GM19099 (cell line): ENCODE measurements around the gene BSN.

Experiments used
- POLR2A ChIP-seq: IDR thresholded peaks from 3 replicates; pipeline ENCODE4 v1.6.1; 2011; ENCODE audit warnings: low read depth; ENCODE audit not compliant: insufficient read length; ENCODE audit errors: extremely low read depth

Gene BSN

GRCh38 chr3:49610666-49611280 is 56.5 kb downstream of the BSN start:
- no peak for TF ChIP-seq POLR2A

- no peak for TF ChIP-seq POLR2A
These were observed 57.0 kb downstream of the BSN start for GRCh38 chr3:49611291-49611690.

- no peak for TF ChIP-seq POLR2A
These were observed 57.4 kb downstream of the BSN start for GRCh38 chr3:49611719-49612118.

- TF ChIP-seq POLR2A: no peak
These were observed 60.7 kb downstream of the BSN start for GRCh38 chr3:49614936-49615335.

- no peak for TF ChIP-seq POLR2A
These were observed 61.8 kb downstream of the BSN start for GRCh38 chr3:49616061-49616460.

GRCh38 chr3:49616491-49616941 is 62.2 kb downstream of the BSN start:
- TF ChIP-seq POLR2A: no peak

GRCh38 chr3:49617390-49618013 is 63.2 kb downstream of the BSN start:
- no peak for TF ChIP-seq POLR2A

- no peak for TF ChIP-seq POLR2A
These were observed 64.1 kb downstream of the BSN start for GRCh38 chr3:49618412-49618811.

GRCh38 chr3:49619649-49620048 is 65.4 kb downstream of the BSN start:
- TF ChIP-seq POLR2A: no peak

GRCh38 chr3:49620728-49621127 is 66.5 kb downstream of the BSN start:
- TF ChIP-seq POLR2A: no peak

- TF ChIP-seq POLR2A: no peak
These were observed 68.8 kb downstream of the BSN start for GRCh38 chr3:49623071-49623470.

GRCh38 chr3:49625071-49625470 is 70.8 kb downstream of the BSN start:
- no peak for TF ChIP-seq POLR2A

- TF ChIP-seq POLR2A: no peak
These were observed 71.9 kb downstream of the BSN start for GRCh38 chr3:49626101-49626581.

GRCh38 chr3:49626796-49627195 is 72.5 kb downstream of the BSN start:
- no peak for TF ChIP-seq POLR2A

GRCh38 chr3:49627634-49628033 is 73.4 kb downstream of the BSN start:
- no peak for TF ChIP-seq POLR2A

- TF ChIP-seq POLR2A: no peak
These were observed 74.0 kb downstream of the BSN start for GRCh38 chr3:49628249-49628648.

GRCh38 chr3:49629451-49629850 is 75.2 kb downstream of the BSN start:
- TF ChIP-seq POLR2A: no peak

GRCh38 chr3:49629866-49630265 is 75.6 kb downstream of the BSN start:
- no peak for TF ChIP-seq POLR2A

GRCh38 chr3:49630784-49631183 is 76.5 kb downstream of the BSN start:
- no peak for TF ChIP-seq POLR2A
